NK-92 (cell line): ENCODE measurements around the gene CDH23.

Experiments
- DNase-seq: peaks from one replicate; lab custom pipeline; 2025; ENCODE audit not compliant: unreplicated experiment; lab: John Stamatoyannopoulos, UW

CDH23 gene

DNA sequence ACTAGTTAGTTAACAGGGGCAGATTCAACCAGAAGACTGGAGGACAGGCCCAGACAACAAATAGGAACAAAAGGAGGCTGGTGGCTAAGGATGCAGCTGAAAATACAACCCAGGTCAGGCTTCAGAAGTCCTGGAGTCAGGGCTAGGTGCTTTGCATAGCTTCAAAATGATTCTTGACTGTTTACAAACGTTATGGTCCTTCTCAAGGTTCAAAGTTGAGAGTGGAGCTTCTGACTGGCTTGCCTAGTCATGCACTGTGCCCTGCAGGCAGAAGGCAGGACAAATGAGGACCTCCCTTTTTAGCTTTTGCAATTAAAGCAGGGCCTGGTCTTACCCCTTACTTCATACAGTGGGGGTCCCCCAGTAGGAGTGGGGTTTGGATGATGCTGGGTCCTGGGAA, 4.4 kb upstream of the CDH23 start:
- no peak for DNase-seq

DNA sequence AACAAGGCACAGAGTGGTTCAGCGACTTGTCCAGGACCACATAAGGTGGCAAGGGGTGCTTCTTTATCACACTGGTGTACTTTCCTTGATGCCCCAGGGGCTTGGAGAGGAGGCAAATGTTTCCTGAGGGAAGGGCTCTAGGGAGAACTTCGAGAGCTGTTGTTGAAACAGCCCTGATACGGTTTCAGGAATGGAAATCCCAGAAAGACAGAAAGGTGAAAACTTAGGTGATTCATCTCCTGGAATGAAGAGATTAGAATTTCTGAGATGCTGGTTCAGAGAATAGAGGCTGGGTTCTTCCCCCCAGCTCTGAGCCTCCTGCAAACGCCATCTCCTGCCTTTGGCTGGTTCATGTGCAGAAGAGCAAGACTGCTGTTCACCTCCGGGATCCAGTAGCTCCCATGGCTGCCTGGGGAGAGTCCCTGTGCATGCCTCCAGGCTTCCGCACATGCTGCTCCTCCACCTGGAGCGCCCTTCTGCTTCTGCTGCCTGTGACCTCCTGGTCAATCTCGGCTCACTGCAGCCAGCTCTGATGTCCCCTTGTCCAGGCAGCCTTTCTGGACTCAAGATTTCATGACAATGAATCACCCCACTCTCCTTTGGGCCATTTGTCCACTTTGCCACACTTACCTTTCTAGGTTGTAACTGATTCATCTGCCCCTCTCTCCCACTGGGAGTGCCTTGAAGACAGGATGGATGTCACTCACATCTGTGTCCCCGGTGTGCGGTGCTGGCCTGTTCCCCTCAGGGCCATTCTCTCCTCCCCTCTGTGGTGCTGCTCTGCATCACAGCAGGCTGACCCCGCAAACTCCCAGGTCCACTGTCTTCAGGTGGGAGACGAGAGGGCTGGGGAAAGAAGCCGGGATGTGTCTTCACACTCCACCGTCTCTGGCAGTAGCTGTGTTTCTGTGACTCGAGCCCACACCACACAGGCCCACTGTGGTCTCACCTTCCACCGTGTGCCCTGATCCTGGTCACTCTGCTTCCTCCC, 3.6 kb upstream of the CDH23 start:
- DNase-seq = no peak

DNA sequence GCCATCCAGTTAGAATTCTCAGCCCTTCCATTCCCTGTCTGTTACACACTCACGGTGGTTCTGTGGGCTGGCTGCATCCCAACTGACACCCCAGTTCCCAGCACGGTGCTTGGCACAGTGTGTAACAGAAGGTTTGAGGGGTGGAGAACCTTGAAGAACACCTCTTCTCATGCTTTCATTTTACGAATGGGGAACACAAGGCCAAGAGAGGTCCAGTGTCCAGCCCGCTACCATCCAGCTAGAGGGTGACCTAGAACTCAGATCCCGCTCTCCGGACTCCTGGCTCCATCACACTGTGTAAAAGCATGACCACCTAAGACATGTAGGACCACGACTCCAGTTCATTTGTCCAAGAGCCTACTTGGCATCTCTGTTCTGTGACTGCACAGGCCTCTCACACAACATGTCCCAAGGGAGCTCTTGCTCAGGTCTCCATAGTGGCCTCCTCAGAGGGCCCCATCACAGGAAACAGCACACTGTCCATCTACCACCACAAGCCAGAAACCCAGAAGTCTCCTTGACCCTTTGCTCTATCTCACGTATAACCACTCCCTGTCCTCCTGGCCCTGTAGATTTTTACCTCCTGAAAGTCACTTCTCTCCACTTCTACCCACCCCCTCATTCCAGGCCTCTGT, 2.8 kb upstream of the CDH23 start:
- no peak for DNase-seq

DNA sequence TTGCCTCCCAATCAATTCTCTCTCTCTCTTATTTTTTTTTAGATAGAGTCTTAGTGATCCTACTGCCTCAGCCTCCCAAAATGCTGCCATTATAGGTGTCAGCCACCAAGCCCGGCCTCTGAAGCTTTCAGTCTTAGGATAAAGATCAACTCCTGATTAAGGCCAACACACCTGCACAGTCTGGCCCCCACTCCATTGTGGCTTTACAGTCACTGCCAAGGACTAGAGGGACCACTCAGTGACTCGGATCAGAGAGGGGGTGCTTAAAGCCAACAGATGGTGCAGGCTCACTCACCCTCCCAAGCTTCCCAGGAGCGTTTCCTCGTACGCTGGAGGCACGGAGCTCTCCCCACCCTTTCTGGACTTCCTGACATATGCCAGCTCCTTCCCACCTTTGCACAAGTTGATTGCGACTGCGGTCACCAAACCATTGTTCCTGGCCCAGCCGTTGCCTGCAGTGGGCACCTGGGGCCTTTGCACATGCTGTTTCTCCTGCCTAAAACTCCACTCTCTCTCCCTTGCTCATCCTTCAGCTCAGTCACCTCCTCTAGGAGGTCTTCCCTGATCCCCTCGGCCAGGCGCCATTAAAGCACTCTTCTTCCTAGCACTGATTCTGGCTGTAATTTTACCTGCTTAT, 1.7 kb upstream of the CDH23 start:
- DNase-seq = no peak

DNA sequence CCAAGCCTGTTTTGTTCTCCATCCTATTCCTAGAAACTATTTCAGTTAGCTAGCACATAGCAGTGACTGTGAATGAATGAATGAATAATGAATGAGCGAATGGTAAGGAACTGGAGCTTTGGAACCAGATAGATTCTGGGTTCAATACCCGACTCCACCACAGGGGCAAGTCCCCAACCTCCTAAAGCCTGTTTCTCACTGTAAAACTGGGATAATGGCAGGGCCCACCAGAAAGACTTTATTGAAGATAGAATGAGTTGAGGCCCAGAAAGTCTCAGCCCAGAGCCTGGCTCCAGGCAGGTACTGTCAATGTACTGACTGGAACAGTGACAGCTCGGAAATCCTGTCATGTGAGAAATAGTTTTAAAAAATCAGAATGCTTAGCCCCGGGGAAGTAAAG, 1.1 kb upstream of the CDH23 start:
- DNase-seq = no peak

DNA sequence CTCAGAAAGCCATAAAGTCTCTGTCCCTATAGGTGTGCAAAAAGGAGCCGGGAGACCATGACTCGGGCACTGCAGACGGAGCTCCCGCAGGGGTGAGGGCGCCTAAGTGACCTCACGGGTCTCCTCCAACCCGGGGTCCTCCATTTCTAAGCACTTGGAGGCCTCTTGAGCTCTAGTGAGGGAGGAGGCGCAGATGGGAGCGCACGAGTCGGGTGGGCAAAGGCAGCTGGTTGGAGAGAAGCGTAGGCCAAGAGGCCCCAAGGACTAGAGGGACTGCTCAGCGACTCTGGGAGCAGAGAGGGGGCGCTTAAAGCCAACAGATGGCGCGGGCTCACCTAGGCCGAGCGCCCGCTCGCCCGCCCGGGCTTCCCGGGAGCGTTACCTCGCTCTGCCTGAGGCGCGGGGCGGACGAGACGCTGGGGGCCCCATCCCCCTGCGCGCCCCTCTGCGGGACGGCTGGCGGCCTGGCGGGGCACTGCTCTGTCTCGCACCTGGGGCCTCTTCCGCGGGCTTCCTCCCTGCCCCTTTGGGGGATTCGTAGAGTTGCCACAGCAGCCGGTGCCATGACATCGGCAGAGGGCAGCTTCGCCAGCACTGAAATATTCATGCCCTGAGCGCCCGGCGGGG, 523 bp upstream of the CDH23 start:
- DNase-seq = no peak

DNA sequence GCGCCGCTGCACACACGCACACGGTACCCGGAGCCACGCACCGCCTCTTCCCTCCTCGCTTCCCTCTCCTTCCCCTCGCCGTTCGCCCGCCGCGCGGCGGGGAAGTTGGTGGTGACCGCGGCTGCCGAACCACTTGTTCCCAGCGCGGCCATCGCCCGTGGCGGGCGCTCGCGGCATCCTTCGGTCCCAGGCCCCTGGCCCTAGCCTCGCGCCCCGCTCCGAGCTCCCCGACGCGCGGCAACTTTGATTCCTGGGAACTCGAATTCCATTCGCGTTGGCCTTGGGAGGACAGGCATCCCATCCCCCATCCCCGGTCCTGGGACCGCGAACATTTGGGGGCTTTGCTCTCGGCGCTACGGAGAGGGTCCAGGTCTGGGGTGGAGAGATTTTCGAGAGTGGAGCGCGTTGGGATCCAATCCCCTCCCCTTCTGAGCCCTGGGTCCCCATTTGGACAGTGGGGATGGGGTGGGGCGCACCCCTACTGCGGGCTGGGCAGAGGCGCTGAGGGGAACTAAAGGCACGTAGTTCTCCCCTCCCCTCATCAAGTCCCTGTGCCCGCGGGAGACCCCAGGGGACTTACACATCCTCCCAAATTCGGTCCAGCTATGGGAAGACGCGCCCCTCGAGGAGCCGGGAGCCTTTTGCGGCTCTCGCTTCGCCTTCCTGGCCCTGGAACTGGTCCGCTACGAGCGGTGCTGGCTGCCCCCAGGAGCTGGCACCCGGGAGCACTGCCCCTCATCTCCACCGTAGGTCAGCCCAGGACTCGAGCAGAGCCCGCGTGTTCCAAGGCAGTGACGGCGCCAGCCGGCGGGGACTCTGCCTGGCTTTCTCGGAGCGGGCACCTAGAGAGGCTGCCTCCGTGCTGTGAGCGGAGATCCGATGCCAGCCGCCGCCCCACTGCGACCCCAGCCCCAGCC, 834 bp downstream of the CDH23 start:
- DNase-seq = no peak

DNA sequence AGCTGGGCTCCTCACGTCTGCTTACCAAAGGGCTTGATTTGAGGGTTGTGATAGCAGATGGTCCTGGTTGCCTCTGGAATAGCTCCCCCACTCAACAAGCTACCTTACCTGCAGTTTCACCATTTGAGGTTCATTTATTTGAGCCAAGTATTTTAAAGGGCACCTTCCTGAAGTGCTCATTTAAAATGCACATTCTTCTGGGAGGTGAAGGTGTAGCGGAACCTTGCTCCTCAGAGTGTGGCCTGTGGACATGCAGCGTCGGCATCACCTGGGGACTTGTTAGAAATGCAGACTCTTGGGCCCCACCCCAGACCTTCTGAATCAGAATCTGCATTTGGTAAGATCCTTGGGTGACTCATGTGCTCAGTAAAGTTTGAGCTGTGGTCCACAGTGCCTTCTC, 2.3 kb downstream of the CDH23 start:
- DNase-seq = no peak

DNA sequence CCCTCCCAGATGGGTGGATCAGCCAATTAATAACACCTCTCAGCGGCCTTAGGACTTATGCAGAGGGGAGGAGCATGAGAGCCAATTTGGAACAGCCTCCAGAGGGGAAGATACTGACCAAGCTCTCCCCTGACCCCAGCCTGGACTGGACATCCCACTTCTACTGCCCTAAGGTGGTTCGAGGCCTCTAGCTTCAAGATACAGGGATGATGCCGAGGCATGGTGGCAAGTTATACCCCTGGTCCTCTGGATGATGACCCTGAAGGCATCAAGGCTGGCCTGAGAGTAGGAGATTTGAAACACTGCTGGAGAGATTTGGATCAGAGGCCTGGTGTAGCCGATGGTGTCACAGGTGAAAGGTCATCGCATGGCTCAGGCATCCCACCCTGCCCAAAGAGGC, 3.2 kb downstream of the CDH23 start:
- DNase-seq = no peak

DNA sequence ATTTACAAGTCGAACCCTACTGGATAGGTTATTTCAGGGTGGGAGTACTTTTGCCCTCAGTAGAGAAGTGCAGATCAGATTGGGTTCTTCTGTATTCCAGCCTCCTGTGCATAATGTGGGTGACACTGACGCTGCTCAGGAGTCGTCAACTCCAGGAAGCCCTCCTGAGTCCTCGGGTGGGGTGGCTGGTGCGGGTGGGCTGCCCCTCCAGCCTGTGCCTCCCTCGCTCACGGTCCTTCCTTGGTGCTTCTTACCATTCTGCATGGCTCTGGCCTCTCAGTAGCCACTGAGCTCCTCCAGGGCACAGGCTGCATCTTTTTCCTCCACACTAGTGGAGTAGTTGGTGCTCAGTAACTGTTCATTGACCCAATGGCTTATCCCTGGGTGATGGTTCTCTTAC, 4.3 kb downstream of the CDH23 start:
- DNase-seq = no peak

DNA sequence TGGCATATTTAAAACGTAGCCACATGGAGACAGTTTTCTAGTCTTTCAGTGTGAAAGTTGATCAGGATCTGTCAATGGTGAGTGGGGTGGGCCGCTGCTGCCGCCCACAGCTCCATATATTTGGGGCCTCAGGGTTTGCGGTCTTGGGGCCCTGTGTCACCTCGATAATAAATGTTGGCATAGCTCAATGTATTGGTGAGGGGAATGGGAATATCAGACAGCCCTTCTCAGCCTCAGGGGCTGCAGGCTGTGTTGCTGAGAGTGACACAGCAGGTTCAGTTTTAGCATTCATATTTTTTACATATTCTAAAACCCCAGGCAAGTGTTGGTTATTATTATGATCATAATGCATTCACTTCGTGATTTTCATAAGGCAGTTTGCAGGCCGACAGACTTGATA, 5.3 kb downstream of the CDH23 start:
- DNase-seq = no peak

DNA sequence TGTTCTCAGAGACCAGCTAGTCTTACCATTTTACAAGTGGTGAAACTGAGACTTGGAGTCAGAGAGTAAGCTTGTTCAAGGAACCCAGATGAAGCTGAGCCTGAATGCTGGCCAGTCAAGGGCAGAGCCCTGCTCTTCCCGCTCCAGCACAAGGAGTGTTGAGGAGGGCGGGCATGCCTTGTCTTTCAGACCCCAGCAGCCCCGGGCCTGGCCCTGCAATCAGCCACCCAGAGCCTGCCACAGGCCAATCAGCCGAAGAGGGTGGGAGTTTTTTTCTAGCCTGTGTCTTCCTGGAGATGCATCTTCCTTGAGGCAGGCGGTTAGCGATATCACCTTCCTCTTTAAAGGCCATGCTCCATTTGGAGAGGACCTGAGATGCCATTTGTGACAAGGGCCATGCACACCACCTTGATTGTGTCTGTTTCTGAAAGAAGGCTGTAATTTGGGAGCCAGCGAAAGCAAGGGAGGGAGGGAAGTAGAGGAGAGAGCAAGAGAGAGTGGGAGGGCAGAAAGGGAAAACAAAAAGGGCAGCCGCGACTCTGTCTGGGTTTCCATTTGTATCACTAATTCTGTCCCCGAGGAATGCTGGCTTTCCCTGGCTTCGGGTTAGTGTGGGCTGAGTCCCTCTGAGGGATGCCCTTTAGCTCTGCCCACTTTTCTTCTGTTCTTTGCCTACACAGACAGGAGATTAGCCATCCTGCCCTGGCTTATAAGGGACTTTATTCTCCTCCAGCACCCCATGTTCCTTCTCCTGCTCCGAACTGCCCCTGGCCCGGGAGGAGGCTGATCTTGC, 8.0 kb downstream of the CDH23 start:
- no peak for DNase-seq

DNA sequence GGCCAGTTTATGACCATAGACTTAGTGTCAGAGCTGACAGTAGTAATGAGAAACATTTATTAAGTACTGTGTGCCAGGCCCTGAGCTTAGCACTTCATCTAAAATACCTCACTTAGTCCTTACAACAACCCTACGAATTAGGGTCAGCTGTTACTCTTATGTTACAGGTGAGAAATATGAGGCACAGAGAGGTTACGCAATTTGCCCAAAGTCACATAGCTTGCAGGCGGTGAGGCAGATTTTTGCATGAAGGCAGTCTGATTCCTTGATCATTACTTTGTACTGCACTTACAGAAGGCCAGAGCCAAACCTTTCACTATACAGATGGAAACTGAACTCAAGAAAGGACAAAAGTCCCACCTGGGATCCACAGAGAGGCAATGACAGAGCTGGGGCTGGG, 10.2 kb downstream of the CDH23 start:
- DNase-seq = no peak

DNA sequence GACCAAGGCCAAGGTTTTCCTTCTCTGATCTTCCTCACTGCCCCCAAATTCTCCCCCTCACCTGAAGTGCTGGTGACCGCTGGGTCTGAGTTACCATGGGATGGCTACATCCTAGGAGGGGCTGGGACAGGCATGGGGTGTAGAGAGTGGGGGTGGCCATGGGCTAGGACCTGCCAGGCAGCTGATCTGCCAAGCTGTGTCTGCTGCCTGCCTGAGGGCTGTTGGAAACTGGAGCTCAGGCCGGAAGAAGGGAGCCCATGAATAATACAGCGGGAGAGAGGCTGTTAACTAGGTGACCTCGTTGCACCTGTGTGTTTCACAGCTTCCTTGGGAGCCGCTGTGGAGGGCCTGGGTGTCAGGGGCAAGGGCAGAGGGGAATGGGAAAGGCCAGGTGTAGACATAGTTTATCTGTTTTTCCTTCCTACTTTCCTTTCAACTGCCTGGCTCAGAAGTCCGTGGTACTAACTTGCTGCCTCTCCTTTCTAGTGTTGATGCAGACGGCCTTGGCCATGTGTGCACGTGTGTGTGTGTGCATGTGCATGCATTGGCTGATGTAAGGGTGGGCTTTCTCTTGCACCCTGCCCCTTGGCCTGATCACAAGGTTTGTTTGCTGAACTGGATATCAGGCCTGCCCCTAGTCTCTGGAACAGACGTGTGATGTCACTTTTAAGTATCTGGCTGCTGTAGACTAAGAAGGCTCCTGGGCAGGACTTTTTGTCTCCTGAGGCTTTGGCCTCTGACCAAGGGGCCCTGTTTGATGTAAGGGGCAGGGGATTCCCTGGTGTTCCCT, 11.9 kb downstream of the CDH23 start:
- no peak for DNase-seq

DNA sequence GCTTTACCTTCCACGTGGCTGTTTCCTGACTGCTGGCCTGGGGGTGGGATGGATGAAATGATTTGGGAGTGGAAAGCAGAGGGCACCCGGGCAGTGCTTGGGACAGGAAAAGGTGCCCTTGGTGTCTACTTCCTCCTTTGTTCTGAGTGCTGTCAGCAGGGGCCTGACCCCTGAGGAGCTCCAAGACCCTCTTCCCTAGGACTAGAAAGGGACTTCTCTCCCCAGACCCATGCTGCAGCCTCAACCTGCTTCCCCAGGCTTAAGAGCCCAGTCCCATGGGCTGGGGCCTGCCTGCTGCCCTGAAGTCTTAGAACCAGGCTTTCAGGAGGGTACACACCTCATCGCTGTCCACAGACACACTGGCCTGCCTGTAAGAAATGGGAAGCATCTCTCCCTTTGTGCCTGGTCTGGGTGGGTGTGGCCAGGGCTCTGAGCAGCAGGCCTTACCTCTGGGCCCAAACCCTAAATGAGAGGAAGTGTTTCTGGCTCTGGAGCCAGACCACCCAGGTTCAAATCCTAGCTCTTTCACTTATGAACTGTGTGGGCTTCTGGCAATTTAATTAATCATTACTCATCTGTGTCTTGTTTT, 12.9 kb downstream of the CDH23 start:
- DNase-seq = no peak

DNA sequence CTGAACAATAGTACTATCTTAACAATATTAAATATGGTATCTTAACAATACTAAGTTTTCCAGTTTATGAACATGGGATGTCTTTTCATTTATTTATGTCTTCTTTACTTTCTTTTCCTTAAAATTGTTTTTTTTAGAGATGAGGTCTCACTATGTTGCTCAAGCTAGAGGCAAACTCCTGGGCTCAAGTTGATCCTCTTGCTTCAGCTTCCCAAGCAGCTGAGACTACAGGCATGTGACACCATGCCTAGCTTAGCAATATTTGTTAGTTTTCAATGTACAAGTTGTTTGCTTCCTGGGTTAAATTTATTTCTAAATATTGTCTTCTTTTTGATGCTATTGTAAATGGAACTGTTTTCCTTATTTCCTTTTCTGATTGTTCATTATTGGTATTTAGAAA, 16.9 kb downstream of the CDH23 start:
- no peak for DNase-seq

DNA sequence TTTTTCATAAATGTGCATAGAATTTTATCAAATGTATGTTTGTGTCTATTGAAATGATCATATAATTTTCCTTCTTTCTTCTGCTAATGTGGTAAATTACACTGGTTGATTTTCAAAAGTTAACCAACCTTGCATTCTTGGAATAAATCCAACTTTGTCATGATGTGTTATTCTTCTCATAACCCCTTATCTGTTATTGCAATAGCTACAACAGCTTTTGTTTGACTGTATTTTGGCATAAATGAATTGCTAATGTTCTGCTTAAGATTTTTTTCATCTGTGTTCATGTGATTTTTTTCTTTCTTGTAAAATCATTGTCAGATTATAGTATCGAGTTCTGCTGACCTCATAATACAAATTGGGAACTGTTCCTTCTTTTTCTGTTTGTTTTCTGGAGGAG, 17.6 kb downstream of the CDH23 start:
- no peak for DNase-seq

DNA sequence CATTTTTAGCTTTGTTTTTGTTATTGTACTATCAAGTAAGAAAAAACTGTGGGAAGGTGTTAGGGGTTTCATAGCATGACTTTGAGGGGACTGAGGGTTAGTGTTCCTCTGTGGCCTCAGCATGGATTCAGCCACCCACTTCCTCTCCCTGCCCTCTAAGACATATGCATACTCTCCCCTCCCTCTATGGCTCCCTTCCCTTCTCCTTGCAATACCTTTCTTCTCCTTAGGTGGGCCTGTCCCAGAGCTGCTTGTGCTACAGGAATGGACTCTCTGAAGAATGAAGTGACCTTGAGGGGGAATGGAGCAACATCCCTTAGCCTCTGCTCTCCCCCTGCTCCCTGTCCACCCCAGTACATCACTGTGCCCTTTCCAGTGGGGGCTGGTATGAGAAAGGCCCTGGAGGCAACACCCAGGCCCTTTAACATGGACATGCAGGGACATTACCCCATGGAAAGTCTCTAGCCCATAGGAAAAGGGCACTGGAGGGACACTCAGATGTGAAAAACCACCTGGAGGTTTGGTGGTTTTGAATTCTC, 22.4 kb downstream of the CDH23 start:
- DNase-seq = no peak
